ENCODE measurements around the gene ALKAL2.

ALKAL2 gene

DNA sequence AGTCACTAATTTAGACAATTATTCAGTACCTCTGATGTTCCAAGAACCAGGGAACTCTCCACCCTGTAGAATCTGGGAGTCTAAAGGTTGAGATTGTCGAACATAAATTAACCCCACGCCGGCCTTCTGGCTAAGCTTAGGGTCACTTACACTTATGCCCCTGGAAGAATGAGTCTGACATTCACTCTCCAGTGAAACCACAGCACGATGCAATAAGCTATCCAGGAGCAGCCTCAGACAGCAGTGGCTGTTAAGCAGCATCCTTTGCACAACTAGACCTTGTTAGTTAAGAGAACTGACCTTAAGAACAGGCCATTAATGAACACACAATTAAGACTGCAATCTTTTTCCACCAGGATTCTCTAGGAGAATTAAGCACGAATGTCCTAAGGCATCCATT is 49.0 kb downstream of the ALKAL2 start:
- no peak for DNase-seq

DNA sequence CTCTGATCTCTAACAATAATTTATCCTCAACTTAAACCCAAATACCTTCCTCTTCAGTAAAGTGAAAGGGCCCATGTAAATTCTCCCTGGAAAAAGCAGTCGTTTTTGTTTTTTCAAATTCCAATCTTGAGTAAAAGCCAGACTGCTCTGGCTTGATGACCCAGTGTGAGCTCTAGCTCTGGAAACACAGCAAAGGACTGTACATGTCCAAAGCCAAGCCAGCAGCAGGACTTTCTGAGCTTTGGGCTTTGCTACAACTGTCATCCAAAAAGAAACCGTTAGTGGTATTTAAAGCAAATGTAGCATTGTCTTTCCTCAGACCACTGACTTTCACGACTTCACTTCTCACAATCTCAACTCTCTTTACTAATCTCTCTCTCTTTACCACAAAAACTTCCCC is 49.5 kb downstream of the ALKAL2 start:
- no peak for DNase-seq

DNA sequence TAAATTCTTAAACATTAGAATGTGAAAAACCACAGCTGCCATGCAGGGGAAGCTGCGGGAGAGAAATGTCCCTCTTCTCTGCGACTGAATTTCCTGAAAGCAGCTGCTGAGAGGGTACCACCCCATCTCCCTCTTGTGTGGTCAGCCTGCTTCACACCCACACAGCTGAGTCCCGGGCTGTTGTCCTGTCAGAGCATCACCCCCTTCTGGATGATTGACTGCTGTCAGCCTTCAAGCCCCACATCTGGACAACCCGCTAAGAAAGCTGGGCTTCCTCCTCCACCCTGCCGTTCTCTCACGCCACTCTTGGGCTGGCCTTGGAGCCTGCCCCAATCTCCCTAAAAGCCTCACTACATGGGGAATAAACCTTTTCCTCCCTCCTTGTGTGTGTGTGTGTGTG is 50.0 kb downstream of the ALKAL2 start:
- DNase-seq = no peak

DNA sequence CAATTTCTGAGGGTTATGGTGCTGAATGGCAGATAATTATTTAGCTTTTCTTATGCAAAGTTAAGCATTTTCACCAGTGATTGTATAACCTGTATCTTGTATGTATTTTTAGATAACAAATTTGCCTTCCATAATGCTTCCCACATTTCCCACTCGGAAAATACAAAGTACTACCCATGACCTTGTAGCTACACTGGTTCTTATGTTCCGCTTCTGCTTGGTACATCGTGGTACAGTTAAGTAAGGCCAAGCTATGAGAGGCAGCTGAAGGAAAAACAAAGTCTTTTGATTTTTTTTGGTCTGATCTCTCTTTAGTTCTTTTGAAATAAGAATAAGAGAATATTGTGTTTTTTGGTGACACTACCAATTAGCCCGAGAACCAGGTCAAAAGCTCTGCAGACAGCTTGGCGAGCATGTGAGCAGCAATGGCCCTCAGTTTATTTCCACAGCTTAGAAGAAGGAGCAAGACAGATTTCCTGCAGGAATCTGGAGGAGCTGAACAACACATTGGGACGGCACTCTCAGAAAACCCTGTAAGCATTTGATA is 50.8 kb downstream of the ALKAL2 start:
- DNase-seq = no peak

DNA sequence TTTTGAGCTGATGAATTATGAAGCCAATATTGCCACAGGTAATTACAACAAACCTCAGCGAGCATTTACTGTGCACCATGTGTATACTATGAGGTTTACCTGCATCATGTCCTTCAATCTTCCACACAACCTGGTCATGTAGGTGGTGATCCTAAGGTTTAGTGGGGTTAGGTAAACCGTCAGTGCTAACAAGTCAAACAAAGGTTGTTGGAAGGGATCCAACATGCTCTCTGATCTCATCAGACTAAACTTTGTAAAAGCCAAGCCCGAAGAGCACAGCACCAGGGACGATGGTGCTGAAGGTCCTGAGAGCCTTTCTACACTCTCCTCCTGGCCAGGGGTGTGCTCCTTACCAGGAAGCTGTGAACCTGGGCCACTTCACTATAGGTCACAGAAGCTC is 53.5 kb downstream of the ALKAL2 start:
- no peak for DNase-seq

DNA sequence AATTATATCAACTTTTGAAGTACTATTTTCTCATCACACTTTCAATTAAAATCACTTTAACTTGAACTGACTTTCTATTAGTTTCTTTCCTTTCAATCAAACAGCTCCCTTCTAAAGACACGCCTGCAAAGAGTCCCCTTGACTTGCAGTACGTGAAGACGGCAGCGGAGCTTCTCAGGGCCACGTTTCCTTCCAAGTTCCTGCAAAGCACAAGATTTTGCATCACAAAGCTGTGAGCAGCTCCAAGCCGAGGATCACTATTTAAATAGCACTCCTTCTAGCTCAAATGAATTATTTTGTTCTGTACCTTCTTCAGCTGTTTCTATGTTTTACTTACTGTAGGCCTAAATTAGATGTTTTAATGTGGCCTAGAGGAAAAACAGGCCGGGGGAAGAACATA is 54.9 kb downstream of the ALKAL2 start:
- DNase-seq = no peak

DNA sequence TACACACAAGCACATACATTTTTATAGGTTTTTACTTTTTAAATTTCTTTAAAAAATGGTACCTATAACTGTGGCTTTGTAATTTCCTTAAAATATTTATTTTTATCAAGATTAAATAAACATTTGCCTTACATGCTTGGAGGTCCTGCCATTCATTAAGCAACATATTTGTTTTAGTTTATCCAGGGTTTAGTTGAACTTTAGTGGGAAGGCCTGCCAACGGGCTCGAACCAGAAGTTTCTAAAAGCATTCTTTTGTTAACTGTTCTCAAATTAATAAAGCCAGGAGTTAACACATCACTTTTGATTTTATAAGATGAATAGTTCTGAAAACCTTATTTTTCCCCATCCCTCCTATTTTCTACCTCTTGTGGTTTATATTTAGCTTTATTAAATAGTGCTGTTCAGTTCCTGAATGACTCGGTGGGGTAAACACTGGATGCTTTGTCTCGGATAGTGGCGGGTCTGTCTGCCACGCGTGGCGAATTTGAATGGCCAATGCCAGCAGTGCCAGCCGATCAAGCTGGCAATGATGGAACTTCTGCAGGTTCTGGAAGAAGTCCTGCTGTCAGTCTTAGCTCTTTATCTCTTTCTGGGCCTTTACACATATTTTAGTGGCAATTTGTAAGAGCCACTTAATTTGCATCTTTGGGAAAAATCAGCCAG is 56.2 kb downstream of the ALKAL2 start:
- no peak for DNase-seq

All from amniotic stem cell (primary cell).